COR-L47 (cell line): ENCODE measurements around the gene APBA1.

ENCODE experiments used
- DNase-seq: peaks from one replicate; lab custom pipeline; 2025; lab: John Stamatoyannopoulos, UW

APBA1 gene

DNA sequence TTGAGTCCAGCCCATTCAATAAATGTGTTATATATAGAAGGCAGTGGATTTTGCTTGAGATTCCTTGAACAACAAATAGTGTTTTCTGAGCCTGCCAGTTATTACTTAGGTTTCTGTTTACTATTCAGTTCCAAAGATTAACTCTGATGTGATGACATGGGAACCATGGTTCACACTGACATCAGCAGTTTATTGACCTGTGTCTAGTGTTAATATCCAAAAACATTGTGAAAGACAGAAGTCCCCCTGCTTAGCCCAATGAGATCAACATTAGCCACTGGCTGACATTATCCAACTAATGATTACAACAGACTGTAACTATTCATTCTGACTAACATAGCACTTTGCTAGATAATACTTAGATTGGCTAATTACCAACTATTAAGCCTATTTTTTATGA, 14.9 kb downstream of the APBA1 start:
- no peak for DNase-seq

DNA sequence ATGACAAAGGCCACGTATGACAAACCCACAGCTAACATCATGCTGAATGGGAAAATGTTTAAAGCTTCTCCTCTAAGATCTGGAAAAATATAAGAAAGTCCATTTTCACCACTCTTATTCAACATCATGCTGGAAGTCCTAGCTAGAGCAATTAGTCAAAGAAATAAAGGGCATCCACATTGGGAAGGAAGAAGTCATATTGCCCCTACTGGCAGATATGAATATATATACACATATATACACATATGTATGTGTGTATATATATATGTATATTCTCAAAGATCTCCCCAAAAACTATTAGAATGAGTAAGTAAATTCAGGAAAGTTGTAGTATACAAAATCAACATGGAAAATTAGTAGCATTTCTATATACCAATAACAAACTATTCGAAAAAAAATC, 17.1 kb downstream of the APBA1 start:
- DNase-seq = no peak

DNA sequence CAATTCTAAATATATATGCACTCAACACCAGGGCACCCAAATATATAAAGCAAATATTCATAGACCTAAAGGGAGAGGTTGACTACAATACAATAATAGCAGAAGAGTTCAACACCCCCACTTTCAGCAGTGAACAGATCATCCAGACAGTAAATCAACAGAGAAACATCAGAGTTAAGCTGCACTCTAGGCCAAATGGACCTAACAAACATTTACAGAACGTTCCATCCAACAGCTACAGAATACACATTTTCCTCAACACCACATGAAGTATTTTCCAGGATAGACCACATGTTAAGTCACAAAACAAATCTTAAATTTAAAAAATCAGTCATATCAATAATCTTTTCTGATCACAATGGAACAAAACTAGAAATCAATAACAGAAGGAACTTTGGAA, 18.9 kb downstream of the APBA1 start:
- DNase-seq = no peak

DNA sequence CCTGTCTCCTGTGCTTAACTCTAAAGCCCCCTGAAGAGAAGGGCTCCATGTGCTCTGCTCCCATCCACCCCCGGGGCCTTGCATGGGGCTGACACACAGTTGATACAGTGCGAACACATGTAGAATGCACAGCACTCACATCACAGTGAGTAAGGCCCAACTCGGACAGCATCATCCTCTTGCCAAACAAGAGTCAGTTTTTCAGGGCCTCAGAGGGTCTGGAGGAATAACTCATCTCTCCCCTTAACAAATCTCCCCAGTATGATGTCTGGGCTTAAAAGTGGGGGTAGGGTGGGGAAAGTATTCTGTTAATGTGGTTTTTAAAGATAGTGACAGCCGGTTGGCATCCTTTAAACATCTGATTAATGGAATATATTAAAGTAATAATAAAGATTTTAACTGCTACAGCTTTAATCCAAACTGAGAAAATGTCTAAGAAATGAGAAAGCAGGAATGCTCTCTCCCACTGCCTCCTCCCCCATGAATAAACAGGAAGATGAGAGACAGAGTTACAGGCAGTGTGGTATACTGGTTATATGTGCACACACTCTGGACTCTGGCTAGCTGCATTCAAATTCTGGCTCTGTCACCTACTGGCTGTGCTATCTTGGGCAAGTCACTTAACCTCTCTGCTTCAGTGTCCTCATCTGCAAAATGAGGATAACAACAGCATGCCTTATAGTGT, 22.5 kb downstream of the APBA1 start:
- DNase-seq = no peak

DNA sequence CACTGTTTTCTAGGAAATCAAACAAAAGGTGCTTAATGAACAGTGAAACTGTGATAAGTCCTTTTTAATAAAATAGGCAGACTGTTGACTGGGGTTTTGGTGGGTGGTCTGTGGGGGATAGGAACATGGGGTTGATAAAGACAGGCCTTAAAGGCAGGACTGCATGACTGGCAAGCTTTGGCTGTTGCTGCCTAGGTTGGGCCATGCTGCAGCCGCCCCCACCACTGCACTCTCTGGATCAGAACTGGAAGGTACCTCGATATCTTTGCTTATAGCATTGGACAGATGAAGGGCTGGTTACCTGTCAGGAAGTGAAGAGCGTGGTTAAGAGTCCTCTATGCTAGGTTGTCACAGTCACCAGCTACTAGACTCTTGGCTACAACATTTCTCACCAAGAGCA, 24.4 kb downstream of the APBA1 start:
- no peak for DNase-seq

DNA sequence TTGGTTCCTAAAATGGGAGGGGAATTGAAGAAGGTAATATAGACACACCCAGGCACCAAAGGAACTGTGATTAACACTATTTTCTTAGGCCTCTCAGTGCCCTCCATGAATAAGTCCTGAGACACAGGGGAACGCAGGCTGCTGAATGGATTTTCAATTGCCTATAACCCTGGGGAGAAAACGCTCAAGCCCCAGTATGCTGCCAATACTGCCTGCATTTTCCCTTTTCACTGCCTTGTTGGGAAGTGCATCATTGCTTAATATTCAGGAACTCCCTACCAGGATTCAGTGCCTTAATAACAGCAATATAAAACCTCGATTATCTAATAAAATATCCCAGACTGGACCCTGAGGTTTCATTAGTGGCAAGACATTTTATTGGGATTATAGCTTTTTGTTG, 25.4 kb downstream of the APBA1 start:
- DNase-seq = no peak

DNA sequence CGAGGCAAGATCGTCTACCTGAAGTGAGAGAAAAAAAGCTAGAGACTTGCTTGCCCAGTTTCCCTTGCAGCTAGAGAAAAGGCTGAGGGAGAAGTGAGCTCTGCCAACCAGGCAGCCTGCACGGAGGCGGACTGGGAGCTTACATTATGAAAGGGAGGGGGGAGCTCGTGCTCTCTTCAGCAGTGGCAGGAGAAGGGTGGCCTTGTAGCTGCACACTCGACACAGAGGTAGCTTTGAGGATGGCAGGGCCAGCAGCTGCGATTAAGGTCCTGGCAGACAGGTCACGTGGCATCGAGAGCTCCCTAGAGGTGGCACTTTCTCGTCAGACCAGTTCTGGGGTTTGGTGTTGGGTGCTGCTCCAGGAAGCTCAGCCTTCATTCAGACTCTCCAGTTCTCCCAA, 26.7 kb downstream of the APBA1 start:
- DNase-seq = no peak

DNA sequence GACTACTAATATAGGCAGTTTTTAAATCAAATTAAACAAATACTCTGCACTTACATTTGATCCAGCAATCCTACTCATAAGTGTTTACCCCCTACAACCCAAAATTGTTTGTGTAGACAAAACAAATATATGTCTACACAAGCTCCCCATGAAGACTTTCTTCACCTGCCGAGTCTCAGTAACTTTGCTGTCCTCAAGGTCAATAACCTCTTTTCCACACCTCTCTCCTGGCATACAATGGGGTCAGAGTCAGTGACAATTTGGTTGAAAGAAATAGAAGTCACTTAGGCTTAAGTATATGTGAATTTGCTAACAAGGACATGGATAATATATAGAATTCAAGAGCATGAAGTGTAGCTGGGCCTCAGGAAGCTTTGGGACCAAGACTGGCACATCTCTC, 29.1 kb downstream of the APBA1 start:
- DNase-seq = no peak

DNA sequence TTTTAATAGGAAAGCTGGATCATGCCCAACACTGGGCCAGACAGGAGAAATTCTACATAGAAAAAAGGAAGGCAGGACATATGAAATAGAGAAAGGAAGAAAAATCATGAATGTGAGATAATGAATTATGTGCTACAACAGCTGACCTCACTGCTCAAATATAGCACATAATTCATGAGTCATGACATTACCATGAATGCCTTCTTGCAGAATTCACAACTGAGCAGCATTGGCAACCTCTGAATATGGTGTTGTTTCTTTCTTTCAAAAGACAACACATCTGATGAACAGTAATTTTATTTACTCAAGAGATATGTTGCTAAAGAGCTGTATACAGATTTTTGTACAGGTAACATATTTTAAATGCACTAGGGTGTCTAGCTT, 34.4 kb downstream of the APBA1 start:
- no peak for DNase-seq

DNA sequence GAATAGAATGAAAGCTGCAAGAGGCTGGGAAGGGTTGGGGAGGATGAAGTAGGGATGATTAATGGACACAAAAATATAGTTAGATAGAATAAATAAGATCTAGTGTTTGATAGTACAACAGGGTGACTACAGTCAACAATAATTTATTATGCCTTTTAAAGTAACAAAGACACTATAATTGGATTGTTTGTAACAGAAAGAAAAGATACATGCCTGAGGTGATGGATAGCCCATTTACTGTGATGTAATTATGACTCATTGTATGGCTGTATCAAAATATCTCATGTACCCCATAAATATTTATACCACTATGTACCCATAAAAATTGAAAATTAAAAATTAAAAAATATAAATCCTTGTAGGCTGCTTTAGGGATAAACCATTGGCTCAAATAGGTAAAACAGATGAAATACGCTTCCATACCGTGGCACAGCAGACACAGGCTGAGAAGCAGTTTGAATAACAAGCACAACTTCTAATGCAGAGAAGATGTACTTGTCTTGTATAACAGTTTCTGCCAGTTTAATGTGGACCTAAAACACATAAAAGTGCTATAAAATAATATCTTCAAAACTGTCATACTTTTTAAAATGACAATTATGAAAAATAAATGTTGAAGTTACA, 34.9 kb downstream of the APBA1 start:
- DNase-seq = no peak

DNA sequence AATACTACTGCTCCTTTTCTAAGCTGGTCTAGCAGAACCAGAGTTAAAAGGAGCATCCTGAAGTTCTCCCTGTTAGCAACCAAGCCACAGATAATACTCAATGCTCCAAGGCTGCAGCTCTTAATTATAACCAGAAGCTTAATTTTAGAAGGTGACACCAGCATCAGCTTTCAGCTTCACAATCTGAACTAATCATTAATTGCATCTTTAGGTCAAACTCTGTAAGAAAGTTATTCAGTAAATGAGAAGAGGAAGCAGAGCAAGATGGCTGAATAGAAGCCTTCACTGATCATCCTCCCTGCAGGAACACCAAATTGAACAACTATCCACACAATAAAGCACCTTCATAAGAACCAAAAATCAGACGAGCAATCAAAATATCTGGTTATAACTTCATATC, 38.5 kb downstream of the APBA1 start:
- no peak for DNase-seq

DNA sequence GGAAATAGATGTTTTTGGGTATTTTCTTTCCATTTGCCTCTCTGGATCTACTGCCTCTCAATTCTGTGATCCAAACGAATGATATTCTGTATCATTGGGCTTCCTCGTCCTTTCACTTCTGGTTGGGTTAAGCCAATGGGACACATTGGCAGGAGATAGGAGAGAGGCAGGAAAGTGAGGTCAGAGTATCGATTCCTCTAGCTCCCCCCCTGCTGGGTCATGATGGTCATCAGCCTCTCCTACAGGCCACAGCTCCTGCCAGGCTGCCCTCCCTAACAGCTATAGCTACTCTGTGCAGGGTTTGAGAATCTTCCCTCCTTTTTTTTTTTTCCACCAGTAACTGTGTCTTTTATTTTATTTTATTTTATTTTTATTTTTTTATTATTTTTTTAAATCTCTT, 39.4 kb downstream of the APBA1 start:
- DNase-seq = no peak

DNA sequence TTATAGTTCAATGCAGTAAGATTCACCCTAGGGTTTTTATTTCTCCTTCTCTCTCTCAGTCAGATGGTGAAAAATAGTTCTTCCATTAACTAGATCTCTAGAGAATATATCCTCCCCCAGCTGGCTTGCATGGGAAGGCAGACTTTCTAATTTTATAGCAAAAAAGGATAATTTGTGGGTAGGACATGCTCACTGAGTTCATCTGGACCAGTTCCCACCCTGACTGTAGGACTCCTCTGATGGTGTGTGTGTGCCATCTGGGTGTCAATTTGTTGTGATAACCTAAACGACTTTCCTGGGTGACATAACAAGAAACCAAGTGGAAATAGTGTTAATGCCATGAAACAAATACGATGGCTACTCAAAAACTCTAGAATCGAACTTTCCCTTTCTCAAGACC, 44.9 kb downstream of the APBA1 start:
- DNase-seq = no peak

DNA sequence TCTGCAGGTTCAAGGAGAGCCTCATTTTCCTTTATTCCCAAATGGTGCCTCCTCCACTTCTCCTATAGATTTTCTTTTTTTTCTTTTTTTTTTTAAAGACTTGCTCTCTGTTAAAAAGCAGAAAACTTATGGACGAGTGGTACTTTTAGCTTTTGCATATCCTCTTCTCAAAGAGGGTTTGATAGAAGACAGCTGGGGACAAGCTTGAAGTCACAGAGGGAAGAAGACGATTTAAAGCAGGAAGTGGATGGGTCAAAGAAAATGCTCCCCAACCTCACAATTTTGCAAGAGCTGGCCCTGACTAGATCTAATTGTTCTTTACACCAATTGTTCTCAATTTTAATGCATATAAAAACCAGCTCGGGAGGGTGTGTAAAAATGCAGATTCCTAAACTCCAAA, 48.9 kb downstream of the APBA1 start:
- DNase-seq = no peak

DNA sequence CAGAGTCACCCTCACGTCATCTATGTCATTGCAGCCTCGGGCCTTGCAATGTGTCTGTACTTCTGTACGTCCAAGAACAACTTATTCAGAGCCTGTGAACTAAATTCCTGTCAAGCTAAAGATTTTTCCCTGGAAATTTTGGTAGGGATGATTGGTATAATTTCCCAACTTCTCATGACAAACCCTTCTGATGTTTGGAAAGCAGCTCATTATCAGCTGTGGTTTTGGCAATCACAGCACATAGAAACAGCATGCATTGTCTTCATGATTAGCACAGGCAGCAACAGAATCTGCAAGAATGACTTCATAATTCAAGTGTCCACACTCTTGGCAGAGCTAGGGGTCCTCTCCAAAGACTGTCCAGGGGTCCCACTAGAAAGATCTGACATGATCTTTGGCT, 49.5 kb downstream of the APBA1 start:
- DNase-seq = no peak

DNA sequence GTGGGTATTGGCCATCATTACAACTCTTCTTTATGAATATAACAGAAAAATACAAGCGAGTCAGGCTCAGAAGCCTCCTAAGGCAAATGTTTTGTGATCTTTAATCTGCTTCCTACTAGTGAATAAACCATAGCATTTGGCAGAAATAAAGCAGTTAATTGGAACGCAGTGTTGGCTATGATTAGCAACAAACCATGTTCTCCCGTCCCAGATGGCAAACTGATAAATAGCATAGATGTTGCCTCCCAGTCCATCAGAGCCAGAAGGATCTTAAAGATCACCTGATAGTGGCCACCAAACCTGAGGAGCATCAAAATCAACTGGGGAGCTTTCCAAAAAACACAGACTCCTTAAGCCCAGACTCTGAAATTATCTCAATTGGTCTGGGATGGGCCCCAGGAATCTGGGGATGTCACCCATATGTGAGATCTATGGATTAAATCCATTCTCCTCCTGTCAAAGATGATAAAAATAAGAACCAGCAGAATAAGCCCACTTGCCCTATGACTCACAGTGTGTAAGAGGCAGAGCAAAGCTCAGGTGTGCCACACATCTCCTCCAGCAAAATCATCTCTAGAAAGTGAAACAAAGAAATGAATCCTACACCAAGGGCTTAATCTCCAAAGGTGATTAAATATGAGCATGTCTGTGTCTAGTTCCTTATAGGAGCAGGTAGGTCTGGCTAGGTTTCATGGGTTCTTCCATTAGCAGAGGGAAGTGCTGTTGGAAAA, 50.3 kb downstream of the APBA1 start:
- no peak for DNase-seq

DNA sequence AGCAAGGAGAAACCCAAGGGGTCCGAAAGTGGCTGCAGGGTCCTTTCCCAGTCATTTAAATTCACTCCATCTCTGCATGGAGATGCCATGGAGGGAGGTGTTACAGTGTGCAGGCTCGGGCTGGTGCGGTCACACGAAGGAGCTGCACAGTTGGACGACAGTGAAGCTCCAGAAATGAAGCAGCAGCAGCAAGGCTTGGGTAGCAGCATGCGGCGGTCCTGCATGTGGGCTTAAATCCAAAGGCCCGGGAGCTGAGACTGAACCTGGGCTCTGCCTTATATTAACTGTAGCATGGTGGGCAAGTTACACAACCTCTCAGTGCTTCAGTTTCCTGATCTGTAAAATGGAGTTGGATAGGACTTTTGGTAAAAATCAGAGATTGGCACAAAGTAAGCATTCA, 51.4 kb downstream of the APBA1 start:
- no peak for DNase-seq

DNA sequence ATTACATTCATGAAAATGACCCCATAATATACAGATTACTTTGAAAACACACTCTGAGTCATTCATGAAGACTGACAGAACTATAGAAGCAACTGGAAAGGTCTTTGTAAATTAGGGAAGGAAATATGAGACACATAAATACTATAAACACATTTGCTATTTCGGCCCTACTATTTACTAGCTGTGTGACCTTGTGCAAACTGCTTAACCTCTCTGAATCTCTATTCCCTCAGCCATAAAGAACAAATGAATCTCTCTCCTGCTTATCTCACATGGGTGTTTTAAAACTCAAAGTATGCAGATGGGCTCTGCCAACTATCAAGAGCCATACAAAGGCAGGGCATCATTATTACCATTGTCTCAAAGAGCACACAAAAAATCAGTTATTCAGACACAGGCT, 52.9 kb downstream of the APBA1 start:
- no peak for DNase-seq

DNA sequence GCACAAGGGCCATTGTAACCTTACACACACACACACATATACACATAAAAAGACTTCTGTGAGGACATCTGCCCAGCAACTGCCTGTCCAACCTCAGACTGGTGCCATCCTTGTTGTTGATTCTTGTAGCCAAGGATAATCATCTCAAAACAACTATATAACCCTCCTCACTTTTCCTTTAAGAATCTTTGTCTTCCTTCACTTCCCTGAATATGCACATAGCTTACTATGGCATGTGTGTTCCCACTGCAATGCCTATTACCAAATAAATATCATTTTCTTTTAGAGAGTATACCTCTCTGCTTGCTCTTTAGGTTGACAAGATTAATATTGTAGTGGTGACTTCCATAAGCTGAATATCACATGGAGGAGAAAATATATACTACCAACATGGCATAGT, 55.2 kb downstream of the APBA1 start:
- DNase-seq = no peak

DNA sequence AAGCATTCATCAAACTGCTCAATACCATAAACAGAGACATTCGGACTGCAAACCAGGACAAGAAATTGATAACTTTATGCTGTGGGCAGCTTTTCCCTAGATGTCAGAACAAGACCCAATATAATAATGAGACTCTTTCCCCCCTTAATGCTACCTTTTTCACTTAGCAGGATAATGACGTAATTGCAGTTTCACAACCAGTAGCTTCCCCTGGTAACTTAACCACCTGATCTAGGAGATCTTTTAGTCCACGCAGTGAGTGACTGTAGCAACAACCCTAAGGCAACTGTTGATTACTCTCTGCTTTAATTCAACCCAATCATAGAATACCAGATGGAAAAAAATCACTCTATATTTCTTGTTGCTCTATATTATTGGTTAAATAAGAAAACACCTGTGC, 56.3 kb downstream of the APBA1 start:
- no peak for DNase-seq

DNA sequence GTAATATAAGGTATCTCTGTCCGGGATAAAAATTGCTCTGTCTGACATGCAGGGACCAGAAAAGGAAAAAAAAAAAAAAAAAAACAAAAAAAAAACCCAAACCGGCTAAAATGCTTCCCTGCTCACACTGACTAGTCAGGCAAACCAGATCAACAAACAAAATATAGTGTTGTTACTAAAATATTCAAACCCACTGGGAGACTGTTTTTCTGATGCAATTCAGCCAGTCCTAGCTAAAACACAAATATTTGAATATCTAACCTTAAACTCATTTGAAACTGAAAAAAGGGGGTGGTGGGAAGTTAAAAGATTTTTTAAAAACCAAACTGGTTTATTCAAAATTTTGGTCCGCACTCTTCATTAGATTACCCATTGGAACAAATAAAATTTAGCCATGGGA, 61.0 kb downstream of the APBA1 start:
- no peak for DNase-seq

DNA sequence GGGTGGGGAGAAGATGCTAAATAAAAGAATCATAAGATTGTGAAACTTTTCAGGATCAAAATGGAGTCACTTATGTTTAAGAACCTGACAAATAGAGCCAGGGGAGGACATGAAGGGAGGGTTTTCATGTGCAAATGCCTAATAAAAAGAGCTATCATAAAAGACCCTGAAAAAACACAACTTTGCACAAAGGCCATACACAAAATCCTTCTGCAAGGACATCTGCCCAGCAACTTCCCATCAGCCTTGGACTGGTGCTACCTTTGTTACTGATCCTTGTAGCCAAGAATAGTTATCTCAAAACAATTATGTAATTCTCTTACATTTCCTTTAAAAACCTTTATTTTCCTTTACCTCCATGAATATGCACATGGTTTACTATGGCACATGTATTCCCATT, 63.0 kb downstream of the APBA1 start:
- no peak for DNase-seq

DNA sequence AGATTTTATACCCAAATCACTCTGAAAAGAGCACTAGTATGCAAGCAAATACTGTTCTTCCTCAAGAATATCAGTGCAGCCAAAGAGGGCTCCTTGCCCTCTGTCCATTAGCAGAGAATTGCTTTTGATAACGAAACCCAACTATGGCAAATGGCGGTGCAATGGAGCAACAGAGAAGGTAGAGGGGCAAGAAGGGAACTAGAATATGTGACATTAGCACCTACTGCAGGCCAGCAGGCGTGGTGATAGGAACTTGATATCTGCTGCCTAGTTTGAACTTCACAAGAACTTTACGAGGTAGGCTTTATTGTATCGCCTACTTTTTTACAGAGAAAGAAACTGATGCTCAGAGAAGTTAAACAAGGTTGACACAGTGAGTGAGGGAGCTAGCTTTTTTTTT, 66.1 kb downstream of the APBA1 start:
- no peak for DNase-seq

DNA sequence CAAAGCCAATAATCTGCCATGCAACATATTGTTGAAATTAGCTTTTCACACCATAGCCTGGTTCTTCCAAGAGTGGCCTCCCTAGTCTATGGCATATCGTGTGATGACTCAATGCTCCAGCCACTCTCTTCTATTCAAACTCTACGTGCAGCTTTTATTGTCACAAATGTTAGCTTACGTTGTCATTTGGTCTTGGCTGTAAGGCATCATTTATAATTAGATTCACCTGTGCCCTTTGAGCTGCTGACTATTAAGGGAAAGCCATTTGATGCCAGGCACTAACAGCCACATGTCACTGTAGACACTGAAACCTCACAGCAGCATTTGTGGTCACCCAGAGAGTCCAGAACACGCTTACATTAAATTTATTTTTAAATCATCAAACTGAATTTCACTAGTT, 66.8 kb downstream of the APBA1 start:
- DNase-seq = peak; percentile 32
